Hippocampal formation (tissue), 2 donors: ENCODE results near the gene BMPER.

ENCODE experiments used
- DNase-seq, 2 donors: peaks; one replicate each; lab custom pipeline; 2025; lab: John Stamatoyannopoulos, UW

Gene BMPER

DNA sequence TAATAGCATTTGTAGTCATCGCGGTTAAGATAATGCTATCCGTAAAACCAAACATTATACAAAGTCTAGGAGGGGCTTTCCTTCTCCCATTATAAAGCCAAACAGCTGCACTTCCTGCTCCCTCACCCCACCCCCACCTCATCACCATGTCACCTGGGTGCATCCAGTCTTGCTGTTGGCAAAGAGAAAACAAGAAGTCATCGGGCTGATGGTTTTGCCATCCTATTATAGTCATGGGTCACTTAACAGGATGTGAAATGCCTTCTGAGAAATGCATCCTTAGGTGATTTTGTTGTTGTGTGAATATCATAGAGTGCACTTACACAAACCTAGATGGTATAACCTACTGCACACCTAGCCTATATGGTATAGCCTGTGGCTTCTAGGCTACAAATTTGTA is 157.0 kb downstream of the BMPER start:
- no peak for DNase-seq

DNA sequence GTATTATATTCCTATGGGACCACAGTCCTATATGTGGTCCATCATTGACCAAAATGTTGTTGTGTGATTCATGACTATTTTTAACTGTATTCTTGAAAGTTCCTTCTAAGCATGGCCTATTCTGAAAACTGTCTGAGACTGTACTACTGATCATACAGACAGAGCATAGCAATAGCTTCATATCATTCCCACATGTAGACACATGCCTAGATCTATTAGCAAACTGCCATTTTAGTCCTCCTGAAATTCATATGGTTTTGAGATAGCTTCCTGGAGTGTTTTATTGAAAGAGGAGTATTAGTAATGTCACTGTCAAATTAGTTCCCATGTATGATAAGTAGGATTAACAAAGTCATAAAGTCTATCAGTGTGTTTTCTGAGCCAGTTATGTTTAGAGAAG is 157.5 kb downstream of the BMPER start:
- DNase-seq: no peak

DNA sequence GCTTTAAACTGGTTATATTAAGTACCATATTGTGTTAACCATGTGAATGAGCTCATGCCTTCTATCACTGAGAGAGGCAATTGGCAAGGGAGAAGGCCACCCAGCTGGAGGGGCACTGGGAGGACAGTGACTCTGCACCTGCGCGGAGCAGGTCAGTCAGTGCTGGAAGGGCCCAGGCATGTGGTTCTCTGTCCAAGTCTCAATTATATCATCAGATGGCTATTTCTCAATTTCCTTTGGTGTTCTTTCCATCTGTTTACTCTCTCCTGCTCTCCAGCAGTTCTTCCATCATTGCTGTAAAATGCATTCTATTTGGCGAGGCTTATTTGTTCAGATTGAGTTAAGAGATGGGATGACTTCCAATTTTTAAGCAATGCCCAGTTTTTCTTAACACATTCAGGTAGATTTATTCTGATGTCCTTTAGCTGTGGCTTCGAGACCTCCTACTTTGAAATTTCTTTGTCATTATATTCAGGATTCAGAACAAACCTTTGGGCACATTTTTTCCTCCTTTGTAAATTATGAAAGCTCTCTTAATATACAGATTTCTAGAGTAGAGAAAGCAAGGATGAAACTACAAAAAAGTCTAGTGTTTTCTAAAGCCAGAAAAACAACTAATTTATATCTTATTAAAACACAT is 159.3 kb downstream of the BMPER start:
- no peak for DNase-seq

DNA sequence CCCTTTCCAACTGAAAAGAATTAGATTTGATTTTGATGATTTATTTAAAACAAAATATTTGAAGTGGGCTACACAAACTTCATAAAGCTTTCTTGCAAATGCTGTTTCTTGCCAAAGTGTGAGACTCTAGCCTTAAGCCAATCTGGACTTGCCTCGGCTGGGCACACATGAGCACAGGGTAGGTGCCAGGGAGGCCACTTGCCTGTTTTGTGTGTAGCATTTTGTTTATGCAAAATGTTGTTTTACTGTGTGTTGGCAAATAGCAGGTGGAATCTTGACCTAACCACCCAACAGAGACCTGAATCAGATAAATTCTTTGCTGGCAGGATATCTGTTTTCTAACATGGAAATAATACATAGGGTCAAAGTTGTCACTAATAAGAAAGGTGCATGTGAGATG is 161.1 kb downstream of the BMPER start:
- peak in 1 of 2 donors; percentile 4 for DNase-seq

DNA sequence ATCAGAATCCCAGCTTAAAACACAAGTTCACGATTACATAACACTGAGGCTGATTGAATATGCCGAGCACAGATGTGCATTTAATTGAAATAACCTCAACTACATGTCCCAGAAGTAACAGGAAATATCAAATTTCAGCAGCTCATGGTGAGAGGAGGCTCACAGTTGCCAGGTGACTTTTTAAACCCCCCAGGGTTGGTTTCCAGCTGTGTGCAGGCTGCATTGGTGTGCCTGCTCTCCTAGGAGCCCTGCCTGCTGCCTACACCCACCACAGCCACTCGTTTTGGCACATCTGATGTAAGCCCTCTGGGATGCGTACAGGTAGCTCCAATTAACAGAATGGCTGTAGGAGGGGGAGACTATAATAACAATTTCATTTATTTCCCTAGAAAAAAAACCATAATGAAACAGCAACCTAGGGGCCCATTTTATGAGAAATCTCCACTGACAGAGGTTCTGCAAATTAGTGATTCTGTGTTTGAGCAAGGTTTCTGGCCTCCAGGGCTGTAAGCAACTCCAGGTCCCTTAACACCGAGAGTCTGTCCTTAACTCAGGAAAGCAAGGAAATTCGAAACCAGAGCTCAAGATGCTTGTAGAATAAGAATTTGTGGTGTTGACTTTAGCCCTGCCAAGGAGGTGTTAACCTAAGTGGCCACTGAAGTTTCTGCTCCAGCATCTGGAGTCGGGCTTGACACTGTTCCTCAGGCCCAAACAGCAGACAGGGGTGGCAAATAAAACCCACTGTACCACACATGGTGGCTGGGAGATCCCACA is 161.9 kb downstream of the BMPER start:
- DNase-seq: no peak

DNA sequence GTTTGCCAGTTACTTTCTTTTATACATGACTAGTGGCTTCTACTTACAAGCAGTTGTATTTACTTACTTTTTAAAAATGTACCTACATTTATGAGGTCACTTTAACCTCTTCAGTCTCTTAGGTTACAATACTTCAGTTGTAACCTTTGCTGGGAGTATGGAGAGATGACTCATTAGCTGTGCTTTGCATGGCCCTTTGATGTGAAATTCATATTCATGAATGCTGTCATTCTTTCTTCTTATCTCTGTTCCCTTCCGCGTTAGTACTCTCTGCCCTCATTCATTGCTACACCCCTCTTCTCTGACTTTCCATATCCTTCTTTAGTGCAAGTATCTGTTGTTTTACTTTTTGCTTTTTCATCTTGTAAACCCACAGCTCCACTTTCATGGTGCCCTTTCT is 164.3 kb downstream of the BMPER start:
- DNase-seq: no peak

DNA sequence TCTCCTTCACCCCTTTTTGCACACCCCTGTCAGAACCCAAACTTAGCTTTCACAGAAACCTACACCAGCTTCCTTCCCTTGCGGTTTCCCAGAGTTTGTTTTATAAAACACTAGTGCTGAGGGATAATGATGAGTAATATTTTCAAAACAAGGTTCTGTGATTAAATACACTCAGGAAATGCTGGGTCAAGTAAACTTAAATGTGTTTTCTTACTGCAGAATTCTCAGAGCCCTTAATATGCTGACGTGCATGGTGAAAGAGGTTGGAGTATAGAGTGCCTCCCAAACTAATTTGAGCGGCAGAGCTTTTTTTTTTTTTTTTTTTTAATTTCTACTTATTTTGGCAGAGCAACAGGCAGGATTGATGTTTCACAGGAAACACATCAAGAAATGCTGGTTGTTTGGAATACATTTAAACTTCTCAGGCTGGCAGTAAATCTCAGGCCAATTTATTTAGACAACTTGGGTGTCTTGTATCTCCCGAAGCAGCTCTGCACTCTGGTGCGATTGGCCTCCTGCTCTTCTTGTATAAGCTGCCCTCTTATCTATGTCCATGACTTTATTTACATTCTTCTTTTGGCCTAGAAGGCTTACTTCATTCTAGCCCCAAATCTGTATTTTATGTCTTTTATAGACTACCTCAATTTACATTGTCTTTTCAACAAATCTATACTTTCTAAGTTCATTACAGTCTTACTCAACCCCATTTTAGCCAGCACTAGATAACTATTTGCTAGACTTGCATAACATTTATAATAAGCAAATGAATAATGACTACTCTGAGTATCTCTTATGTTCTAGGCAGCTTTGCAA is 165.4 kb downstream of the BMPER start:
- no peak for DNase-seq

DNA sequence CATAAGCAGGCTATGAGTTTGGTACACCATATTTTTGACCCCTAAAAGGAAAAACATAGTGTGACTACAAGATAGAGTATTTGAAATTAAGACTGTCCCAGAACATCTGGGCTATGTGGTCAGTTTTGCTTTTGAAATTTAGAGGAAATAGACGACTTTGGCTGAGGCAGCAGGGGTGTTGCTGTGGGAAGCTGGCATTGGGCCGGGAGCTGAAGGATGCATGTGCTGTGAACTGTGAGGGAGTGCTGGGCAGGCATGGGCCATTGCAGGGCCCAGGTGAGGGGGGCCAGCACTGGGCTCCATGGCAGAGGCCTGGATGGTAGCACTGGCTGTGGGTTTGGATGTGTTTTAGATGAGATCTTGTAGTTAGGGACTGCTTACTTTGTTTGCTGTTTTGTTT is 168.3 kb downstream of the BMPER start:
- no peak for DNase-seq

DNA sequence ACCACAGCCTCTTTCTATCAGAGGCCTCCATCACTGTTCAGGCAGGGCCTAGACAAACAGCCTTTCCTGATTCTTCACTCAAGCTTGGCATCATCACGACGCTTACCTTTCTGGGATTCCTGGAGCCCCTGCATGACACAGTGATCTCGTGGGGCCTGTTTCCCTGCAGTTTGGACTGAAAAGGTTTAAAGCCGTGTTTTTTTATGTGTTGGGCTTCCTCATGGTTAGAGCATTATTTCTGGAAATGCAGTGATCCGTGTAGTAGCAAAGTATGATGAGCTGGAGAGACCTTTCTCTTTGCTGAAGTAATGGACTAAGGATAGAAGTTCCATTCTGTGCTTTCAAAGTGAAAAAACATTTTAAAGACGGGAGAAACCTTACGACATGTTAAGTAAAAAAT is 169.1 kb downstream of the BMPER start:
- DNase-seq: no peak

DNA sequence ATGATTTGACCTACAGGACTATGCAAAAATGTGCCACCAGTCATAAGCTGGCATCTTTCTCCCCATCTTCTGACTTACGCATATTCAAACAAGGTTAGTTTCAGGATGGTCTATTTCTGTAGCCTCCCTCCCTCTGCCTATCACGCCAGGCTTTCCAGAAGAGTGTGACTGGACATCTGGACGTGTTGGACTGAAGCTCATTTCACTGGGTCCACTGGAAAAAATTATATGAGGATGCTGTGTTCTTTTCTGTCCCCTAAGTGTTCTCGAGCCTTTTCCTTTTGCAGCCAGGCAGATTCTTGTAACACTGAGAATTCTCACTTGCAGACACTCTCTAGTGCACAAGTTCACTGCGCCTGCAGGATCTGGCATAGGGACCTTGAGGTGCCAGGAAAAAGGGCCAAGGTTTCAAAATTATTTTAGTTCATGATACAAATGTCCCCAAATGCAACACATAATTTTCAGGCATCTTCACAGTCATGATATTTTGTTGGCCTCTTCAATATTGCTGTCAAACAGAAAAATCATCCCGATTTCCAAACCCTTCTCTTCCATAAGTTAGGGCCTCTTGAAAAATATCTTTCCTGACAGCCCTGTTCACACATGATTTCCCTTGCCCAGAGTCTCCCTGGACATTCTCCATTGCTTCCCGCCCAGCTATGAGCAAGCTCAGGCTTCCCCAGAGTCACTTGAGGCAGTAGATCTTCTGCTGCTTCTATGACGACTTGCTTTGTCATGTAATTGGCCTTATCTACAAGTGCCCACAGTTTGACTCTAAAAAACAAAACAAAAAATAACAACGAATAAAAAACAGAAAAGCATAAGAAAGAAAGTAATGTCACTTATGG is 170.4 kb downstream of the BMPER start:
- DNase-seq: no peak

DNA sequence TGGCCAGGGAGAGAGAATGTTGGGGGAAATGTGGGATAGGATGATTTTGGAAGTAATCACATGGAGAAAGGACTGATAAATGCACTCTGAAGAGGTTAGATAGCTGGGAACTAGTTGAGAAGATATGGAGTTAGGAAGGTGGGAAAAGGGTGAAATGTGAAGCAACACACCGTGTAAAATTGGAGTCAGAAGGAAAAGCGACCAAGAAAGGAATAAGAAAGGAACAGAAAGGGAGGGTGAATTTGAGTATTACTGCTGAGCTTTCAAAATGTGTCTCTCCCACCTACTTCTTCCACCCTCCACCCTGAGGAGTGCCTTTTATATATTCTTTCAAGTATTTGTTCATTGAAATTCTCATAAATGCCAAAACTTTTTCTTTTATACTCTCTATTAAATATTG is 171.8 kb downstream of the BMPER start:
- DNase-seq: no peak

DNA sequence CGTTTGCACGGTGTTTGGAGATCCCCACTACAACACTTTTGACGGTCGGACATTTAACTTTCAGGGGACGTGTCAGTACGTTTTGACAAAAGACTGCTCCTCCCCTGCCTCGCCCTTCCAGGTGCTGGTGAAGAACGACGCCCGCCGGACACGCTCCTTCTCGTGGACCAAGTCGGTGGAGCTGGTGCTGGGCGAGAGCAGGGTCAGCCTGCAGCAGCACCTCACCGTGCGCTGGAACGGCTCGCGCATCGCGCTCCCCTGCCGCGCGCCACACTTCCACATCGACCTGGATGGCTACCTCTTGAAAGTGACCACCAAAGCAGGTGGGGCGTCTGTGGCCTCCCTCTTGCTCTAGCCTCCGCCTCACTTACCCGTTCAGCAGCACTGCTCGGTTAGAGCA is 173.5 kb downstream of the BMPER start:
- no peak for DNase-seq

DNA sequence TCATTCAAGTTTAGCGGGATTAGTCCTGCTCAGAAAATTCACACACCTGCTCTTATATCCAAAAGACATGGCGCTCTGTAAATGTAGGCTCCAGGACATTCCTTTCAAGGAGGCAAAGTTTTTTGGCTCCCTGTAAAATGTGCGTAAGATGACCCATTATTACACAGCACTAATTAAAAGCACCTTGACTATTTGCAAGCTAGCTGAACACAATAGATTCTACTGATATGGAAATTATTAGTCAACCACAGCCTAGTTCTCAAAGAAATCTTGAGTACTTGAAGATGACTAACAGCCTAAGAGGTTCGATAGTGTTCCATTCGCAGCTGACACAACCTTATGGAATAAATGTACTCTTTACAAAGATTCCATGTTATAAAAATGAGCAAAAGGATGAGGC is 175.2 kb downstream of the BMPER start:
- no peak for DNase-seq

DNA sequence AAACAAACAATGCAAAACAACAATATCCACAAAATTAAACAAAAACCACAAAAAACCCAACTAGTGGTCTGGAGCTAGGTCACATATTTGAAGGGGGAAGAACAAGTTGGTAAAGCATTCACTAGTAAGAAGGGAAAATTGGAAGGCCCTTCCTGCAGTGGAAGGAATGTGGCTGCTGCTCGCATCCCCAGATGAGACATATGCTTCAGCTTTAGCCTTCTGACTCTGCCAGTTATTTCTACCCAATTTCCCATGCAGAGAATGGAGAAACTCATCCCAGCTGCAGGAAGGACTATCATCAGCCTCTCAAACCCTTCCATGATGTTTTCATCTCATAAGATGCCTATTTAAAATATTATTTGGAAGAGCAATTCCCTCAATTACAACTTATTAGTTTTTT is 176.6 kb downstream of the BMPER start:
- DNase-seq: no peak

DNA sequence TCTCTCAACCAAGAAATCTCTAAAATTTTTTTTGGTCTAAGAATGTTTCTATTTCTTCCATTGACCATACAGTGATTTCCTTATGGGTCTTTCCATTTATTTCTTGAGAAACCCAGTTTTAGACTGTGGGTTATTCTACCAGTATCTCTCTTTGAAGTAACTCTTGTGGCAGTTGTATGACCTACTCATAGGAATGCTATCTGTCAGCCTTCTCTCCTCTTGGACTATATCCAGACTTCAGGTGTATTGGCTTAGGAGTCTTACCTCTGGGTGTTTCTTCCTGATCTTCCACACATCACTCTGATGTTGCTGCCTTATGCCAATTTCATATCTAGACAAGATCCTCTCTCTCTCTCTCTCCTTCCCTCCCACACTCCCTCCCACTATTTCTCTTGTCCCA is 178.1 kb downstream of the BMPER start:
- no peak for DNase-seq

DNA sequence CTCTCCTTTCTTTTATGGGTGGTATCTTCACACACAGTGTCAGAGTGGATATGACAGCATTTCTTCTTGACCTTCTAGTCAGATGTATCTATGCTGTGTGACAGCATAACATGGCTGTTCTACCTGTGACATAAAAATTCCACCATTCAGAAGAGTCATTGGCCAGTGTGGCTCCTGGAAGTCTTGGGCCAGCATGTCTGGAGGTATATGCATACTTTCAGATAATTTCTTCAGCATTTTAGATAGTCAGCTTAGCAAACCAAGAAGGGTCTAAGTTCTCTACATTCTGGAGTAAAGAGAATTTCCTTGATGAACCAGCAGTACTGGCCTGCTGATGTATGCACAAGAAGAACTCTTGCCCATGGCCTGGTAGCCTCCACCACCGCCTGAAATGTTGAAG is 179.3 kb downstream of the BMPER start:
- no peak for DNase-seq

DNA sequence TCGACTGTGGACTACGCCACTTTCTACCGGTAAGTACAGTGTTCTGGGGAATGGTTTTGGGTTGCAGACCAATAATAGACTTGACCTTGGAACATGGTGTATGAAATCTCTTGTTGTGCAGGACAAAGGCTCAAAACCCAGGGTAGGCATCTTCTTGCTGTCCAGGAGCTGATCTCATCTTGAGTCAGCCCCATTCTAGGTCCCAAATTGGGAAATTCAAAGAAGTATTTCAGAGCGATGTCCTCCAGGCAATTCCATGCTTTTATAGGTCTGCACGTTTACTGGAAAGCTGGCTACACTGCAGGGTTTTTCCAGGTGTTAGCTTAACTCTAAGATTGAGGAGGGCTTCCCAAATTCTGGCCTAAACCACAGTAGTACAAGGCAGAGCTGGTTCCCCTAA is 180.7 kb downstream of the BMPER start:
- DNase-seq: no peak

DNA sequence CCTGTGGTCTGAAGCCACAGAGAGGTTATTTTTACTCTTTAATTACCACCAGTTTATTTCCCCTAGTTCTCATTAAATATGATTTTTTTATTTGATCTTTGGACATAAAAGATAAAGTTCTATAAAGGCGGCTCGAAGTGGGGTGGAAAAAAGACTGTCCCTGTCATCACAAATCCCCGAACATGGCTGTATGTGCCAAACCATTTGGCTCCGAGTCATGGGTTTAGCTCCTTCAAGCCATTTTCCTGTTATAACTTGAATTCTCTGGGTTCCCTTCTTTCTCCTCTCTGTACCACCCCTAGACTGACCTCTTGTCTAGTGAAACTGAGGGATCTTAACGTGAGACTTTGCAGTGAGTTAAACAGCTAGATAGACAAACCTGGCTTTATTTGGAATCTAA is 181.6 kb downstream of the BMPER start:
- DNase-seq: no peak

DNA sequence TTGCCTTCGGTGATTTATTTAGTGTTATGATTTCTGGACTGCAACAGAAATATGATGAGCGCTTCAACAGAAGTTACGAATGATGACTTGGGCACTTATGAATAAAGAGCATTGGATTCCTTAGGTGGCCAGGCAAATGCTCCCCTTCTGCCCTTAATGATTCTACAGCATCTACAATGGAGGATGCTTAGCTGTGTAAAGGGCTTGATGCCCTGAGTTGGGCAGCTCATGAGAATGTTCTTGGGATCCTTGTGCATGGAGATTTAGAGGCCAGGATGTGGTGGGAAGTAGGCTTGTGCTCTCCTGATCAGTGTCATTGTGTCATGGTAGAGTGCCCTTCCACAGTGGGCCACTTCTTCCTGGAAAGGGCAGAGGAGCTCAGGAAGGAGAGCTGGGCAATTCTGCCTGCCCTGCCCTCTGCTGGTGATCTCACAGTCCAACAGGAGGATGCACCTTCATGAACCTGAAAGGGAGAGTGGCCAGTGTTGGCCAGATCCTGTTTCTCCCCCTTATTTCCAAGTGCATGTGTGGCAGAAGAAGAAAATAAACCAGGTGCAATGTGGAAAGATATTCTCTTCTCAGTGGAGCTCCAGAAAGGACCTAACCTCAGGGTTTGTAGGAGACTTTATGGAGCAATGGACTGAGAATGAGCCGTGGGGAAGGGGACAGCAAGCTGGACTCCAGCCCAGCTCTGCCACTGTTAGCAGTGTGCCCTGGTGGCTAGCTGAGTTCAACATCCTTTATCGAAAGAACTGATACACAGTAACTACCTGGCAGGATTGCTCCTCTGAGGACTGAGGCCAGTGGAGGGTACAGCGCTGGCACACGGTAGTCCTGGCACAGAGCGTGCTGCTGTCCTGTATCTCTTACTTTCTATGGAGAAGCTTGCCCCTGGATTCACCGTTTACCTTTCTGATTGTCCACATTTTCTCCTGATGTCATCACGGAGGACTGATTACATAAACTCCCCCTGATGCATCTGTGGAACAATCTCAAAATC is 182.9 kb downstream of the BMPER start:
- no peak for DNase-seq

DNA sequence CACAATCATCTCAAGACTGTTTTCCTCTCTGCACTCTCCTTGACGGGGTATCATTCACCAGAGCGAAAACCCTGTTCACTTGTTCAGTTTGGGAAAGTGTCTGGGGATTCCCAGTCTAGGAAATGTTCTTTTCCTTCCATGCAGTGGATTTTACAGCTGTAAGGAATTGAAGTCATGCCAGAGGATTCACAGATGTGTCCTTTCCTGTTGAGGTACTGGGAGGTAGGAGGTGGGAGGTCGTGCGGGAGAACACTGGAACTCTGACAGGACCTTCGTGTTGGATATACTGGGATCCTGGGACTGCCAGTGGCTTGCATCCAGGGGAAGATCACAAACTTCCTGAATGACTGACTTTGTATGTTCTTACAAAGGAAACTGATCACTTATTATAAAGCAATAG is 185.5 kb downstream of the BMPER start:
- DNase-seq: no peak
